Ishikawa (cell line): ENCODE results near the gene ASTN2.

Experiments
- CEBPB ChIP-seq: IDR thresholded peaks from 2 replicates; pipeline ENCODE4 v1.6.1; 2012
- CREB1 ChIP-seq: IDR thresholded peaks from 2 replicates; pipeline ENCODE4 v1.6.1; 2012; ENCODE audit warnings: low read depth
- EGR1 ChIP-seq: IDR thresholded peaks from 2 replicates; pipeline ENCODE4 v1.6.1; 2012
- EP300 ChIP-seq: IDR thresholded peaks from 2 replicates; pipeline ENCODE4 v1.6.1; 2012; ENCODE audit warnings: borderline replicate concordance
- TCF12 ChIP-seq: IDR thresholded peaks from 2 replicates; pipeline ENCODE4 v1.6.1; 2012; ENCODE audit warnings: low read depth
- TEAD4 ChIP-seq: IDR thresholded peaks from 2 replicates; pipeline ENCODE4 v1.6.1; 2012
- YY1 ChIP-seq: IDR thresholded peaks from 2 replicates; pipeline ENCODE4 v1.6.1; 2012; ENCODE audit warnings: low read depth
- ZBTB7A ChIP-seq: IDR thresholded peaks from 2 replicates; pipeline ENCODE4 v1.6.1; 2012; ENCODE audit warnings: low read depth
- TF ChIP-seq, protein P1 (sequence below): IDR thresholded peaks from 2 replicates; pipeline ENCODE4 v1.6.1; 2012; ENCODE audit warnings: low read depth, mild to moderate bottlenecking
- TF ChIP-seq, protein P2 (sequence below): IDR thresholded peaks from 2 replicates; pipeline ENCODE4 v1.6.1; 2012
- TF ChIP-seq, protein P3 (sequence below): IDR thresholded peaks from 2 replicates; pipeline ENCODE4 v1.6.1; 2012

DNA sequence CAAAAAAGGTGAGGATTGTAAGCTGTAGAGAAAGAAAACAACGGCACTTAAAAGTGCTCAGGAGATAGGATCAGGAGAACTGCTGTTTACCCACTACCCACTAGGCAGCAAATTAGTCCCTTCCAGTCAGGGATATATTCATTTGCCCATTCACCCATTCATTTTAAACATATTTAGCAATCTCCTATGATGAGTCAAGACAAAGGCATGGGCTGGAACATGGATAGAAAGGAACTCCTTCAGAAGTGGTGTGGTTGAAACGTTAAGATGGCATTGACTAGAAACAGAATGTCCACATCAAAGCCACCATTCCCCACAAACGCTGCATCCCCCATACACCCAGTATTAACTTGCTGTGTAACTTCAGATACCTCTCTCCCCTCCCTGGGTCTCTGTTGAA lies 225.7 kb downstream of the ASTN2 start:
- TF ChIP-seq EP300, result no peak
- no peak for TF ChIP-seq CREB1
- TF ChIP-seq TCF12, result no peak
- no peak for TF ChIP-seq YY1
- TF ChIP-seq CEBPB, result no peak
- TF ChIP-seq, protein P1, sequence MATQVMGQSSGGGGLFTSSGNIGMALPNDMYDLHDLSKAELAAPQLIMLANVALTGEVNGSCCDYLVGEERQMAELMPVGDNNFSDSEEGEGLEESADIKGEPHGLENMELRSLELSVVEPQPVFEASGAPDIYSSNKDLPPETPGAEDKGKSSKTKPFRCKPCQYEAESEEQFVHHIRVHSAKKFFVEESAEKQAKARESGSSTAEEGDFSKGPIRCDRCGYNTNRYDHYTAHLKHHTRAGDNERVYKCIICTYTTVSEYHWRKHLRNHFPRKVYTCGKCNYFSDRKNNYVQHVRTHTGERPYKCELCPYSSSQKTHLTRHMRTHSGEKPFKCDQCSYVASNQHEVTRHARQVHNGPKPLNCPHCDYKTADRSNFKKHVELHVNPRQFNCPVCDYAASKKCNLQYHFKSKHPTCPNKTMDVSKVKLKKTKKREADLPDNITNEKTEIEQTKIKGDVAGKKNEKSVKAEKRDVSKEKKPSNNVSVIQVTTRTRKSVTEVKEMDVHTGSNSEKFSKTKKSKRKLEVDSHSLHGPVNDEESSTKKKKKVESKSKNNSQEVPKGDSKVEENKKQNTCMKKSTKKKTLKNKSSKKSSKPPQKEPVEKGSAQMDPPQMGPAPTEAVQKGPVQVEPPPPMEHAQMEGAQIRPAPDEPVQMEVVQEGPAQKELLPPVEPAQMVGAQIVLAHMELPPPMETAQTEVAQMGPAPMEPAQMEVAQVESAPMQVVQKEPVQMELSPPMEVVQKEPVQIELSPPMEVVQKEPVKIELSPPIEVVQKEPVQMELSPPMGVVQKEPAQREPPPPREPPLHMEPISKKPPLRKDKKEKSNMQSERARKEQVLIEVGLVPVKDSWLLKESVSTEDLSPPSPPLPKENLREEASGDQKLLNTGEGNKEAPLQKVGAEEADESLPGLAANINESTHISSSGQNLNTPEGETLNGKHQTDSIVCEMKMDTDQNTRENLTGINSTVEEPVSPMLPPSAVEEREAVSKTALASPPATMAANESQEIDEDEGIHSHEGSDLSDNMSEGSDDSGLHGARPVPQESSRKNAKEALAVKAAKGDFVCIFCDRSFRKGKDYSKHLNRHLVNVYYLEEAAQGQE, result no peak
- TF ChIP-seq, protein P2, sequence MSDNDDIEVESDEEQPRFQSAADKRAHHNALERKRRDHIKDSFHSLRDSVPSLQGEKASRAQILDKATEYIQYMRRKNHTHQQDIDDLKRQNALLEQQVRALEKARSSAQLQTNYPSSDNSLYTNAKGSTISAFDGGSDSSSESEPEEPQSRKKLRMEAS, result no peak
- no peak for TF ChIP-seq EGR1
- TF ChIP-seq, protein P3, sequence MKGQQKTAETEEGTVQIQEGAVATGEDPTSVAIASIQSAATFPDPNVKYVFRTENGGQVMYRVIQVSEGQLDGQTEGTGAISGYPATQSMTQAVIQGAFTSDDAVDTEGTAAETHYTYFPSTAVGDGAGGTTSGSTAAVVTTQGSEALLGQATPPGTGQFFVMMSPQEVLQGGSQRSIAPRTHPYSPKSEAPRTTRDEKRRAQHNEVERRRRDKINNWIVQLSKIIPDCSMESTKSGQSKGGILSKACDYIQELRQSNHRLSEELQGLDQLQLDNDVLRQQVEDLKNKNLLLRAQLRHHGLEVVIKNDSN, result no peak
- no peak for TF ChIP-seq TEAD4
- TF ChIP-seq ZBTB7A, result no peak
